H1 (cell line): ENCODE results near the gene UQCC5. TPM values are rescaled to one million over a fixed set of nuclear protein-coding genes. Genes with fewer than 3 reads are reported as not detected.
A peak's percentile ranks its signal among the peaks of the same experiment; 100 is the strongest.

Source experiments
- CTCF ChIA-PET: fragments of 300-600 bp; sonication (Branson Sonifier 250); formaldehyde crosslinking; loops from one replicate; lab custom pipeline; 2021; ENCODE audit not compliant: partially characterized antibody; lab: Charles Lee
- POLR2A ChIA-PET: fragments of 300-600 bp; sonication (Branson Sonifier 250); formaldehyde crosslinking; loops from one replicate; lab custom pipeline; 2021; ENCODE audit warnings: inconsistent platforms; ENCODE audit not compliant: partially characterized antibody; lab: Charles Lee
- DNase-seq, 2 experiments: peaks; one replicate each; pipeline versions ENCODE4 v3.0.0 to v3.0.0-alpha.2; 2010 to 2022; ENCODE audit warnings: low spot score in 2 of 2, low read depth in 1 of 2, mixed read lengths in 1 of 2
- FAIRE-seq: peaks from 2 replicates; lab custom pipeline; 2011; peaks lifted over from hg19 to GRCh38; lab: Jason Lieb, UNC
- H2AFZ ChIP-seq: 2 replicates; pipeline ENCODE4 v1.8.1; 2012; ENCODE audit warnings: low read length, inconsistent platforms
- H2AK5ac ChIP-seq: 2 replicates; pipeline ENCODE4 v1.6.1; 2013; ENCODE audit warnings: low read depth, low read length
- H2BK120ac ChIP-seq: replicated peaks from 2 replicates; pipeline ENCODE3; 2013; ENCODE audit warnings: low read depth, low read length, inconsistent platforms
- H2BK12ac ChIP-seq: 2 replicates; pipeline ENCODE4 v1.6.1; 2013; ENCODE audit warnings: low read depth, low read length
- H2BK15ac ChIP-seq: 2 replicates; pipeline ENCODE4 v1.6.1; 2013; ENCODE audit warnings: low read length
- H2BK20ac ChIP-seq: 2 replicates; pipeline ENCODE4 v1.6.1; 2013; ENCODE audit warnings: low read length
- H2BK5ac ChIP-seq: 2 replicates; pipeline ENCODE4 v1.6.1; 2013; ENCODE audit warnings: low read depth, low read length
- H3K14ac ChIP-seq: 2 replicates; pipeline ENCODE4 v1.6.1; 2013; ENCODE audit warnings: inconsistent platforms; ENCODE audit not compliant: insufficient read length
- H3K18ac ChIP-seq: 2 replicates; pipeline ENCODE4 v1.6.1; 2013; ENCODE audit warnings: low read length; ENCODE audit errors: extremely low read depth
- H3K23ac ChIP-seq: 2 replicates; pipeline ENCODE4 v1.6.1; 2013; ENCODE audit warnings: inconsistent platforms; ENCODE audit not compliant: insufficient read length
- H3K23me2 ChIP-seq: 2 replicates; pipeline ENCODE4 v1.6.1; 2013; ENCODE audit warnings: low read depth, low read length
- H3K27ac ChIP-seq: 2 replicates; pipeline ENCODE4 v1.6.1; 2011; ENCODE audit warnings: low read depth, low read length, inconsistent platforms
- H3K27me3 ChIP-seq, 4 experiments: replicated peaks in 1 of 4; 1 replicate in 1 of 4; 2 replicates in 3 of 4; pipeline versions ENCODE4 v1.6.1 to v1.8.1; 2011 to 2013; ENCODE audit warnings: low read length in 3 of 4, mild to moderate bottlenecking in 3 of 4, inconsistent platforms in 2 of 4, mixed read lengths in 2 of 4, moderate library complexity in 1 of 4; ENCODE audit not compliant: control insufficient read depth in 3 of 4, insufficient read depth in 3 of 4; ENCODE audit errors: extremely low read depth in 1 of 4
- H3K36me3 ChIP-seq, 4 experiments: 2 replicates each; pipeline versions ENCODE4 v1.6.1 to v1.8.1; 2011 to 2013; ENCODE audit warnings: mild to moderate bottlenecking in 4 of 4, low read length in 3 of 4, moderate library complexity in 2 of 4, control low read depth in 1 of 4, inconsistent platforms in 1 of 4; ENCODE audit not compliant: insufficient read depth in 4 of 4, control insufficient read depth in 2 of 4
- H3K4ac ChIP-seq: replicated peaks from 2 replicates; pipeline ENCODE3; 2013; ENCODE audit warnings: low read length, low read depth, mixed read lengths, inconsistent platforms; ENCODE audit not compliant: insufficient read length
- H3K4me1 ChIP-seq, 4 experiments: replicated peaks in 1 of 4; 1 replicate in 1 of 4; 2 replicates in 3 of 4; pipeline versions ENCODE4 v1.6.1 to v1.8.1; 2011 to 2013; ENCODE audit warnings: low read length in 3 of 4, inconsistent platforms in 2 of 4, mixed read lengths in 1 of 4; ENCODE audit not compliant: insufficient read depth in 4 of 4, control insufficient read depth in 3 of 4
- H3K4me2 ChIP-seq, 2 experiments: 2 replicates each; pipeline versions ENCODE4 v1.6.1 to v1.8.1; 2011 to 2013; ENCODE audit warnings: low read depth in 2 of 2, low read length in 2 of 2, control low read depth in 1 of 2, inconsistent platforms in 1 of 2, mild to moderate bottlenecking in 1 of 2; ENCODE audit not compliant: insufficient read depth in 1 of 2
- H3K4me3 ChIP-seq, 4 experiments: fragments of 200-600, 300-600 bp in 1 of 4; sonication (generic), shearing (Covaris generic), sonication (Bioruptor Twin) in 1 of 4; 2 replicates each; pipeline versions ENCODE4 v1.5.1 to v1.8.1; 2011 to 2016; ENCODE audit warnings: low read length in 4 of 4, low read depth in 3 of 4, control low read depth in 2 of 4, inconsistent platforms in 2 of 4, mild to moderate bottlenecking in 2 of 4, mixed read lengths in 1 of 4, moderate library complexity in 1 of 4; ENCODE audit not compliant: insufficient read depth in 2 of 4; ENCODE audit errors: extremely low read depth in 1 of 4
- H3K56ac ChIP-seq: replicated peaks from 2 replicates; pipeline ENCODE3; 2013; ENCODE audit warnings: low read depth, mild to moderate bottlenecking, mixed read lengths, low read length, inconsistent platforms; ENCODE audit not compliant: insufficient read length
- H3K79me1 ChIP-seq: 2 replicates; pipeline ENCODE4 v1.6.1; 2013; ENCODE audit warnings: low read depth, low read length, control low read depth
- H3K79me2 ChIP-seq, 2 experiments: 2 replicates each; pipeline versions ENCODE4 v1.6.1 to v1.8.1; 2012 to 2013; ENCODE audit warnings: low read length in 2 of 2, mild to moderate bottlenecking in 2 of 2, inconsistent platforms in 1 of 2; ENCODE audit not compliant: insufficient read depth in 2 of 2, control insufficient read depth in 1 of 2
- H3K9ac ChIP-seq, 4 experiments: replicated peaks in 1 of 4; 1 replicate in 1 of 4; 2 replicates in 3 of 4; pipeline versions ENCODE4 v1.6.1 to v1.8.1; 2011 to 2013; ENCODE audit warnings: low read depth in 3 of 4, low read length in 3 of 4, control low read depth in 2 of 4, mild to moderate bottlenecking in 2 of 4, moderate library complexity in 2 of 4, inconsistent platforms in 1 of 4; ENCODE audit errors: extremely low read depth in 1 of 4
- H3K9me3 ChIP-seq, 2 experiments: 2 replicates each; pipeline versions ENCODE4 v1.6.1 to v1.8.1; 2012 to 2013; ENCODE audit warnings: mild to moderate bottlenecking in 2 of 2, moderate library complexity in 2 of 2, control low read depth in 1 of 2, inconsistent platforms in 1 of 2, low read depth in 1 of 2, low read length in 1 of 2, mixed read lengths in 1 of 2; ENCODE audit not compliant: insufficient read depth in 2 of 2
- H4K20me1 ChIP-seq, 2 experiments: replicated peaks in 1 of 2; 2 replicates each; pipeline versions ENCODE3 to v1.8.1; 2011 to 2013; ENCODE audit warnings: inconsistent platforms in 2 of 2, low read length in 2 of 2, mild to moderate bottlenecking in 1 of 2; ENCODE audit not compliant: insufficient read depth in 2 of 2, control insufficient read depth in 1 of 2
- H4K5ac ChIP-seq: 2 replicates; pipeline ENCODE4 v1.6.1; 2013; ENCODE audit warnings: low read length, low read depth, mixed read lengths, inconsistent platforms; ENCODE audit not compliant: insufficient read length
- H4K8ac ChIP-seq: 2 replicates; pipeline ENCODE4 v1.8.0; 2013; ENCODE audit warnings: mild to moderate bottlenecking, moderate library complexity, low read length, inconsistent platforms; ENCODE audit not compliant: insufficient read depth; ENCODE audit errors: extremely low read depth
- H4K91ac ChIP-seq: replicated peaks from 2 replicates; pipeline ENCODE3; 2013; ENCODE audit warnings: low read length, mixed read lengths, inconsistent platforms; ENCODE audit not compliant: insufficient read length
- ATF3 ChIP-seq: IDR thresholded peaks from 2 replicates; pipeline ENCODE4 v1.6.1; 2011; ENCODE audit warnings: low read depth, mild to moderate bottlenecking, low read length; ENCODE audit not compliant: insufficient read depth
- BRCA1 ChIP-seq: IDR thresholded peaks from 2 replicates; pipeline ENCODE4 v1.6.1; 2012; ENCODE audit warnings: low read depth, low read length, improper control_type of control experiment
- CBX8 ChIP-seq: fragments of 300-800, 300-1000 bp; sonication (generic); IDR thresholded peaks from 2 replicates; pipeline ENCODE4 v1.7.1; 2016; ENCODE audit warnings: low read depth, low read length, borderline replicate concordance
- SIRT6 ChIP-seq: IDR thresholded peaks from one replicate; pipeline ENCODE4 v1.7.1; 2012; ENCODE audit warnings: low read length, inconsistent platforms
- ZNF274 ChIP-seq: IDR thresholded peaks from 2 replicates; pipeline ENCODE4 v1.7.0; 2012; ENCODE audit warnings: low read length, borderline replicate concordance; ENCODE audit errors: extremely low read depth
- WGBS, 2 experiments: shearing (Covaris generic) in 1 of 2; methylation state at CpG; one replicate each; pipeline versions ENCODE4 v1.1.6 to v1.1.7; 2013 to 2015; ENCODE audit warnings: low lambda C conversion rate in 2 of 2, mixed read lengths in 2 of 2, inconsistent platforms in 1 of 2, low coverage in 1 of 2, missing lambda C conversion rate in 1 of 2; ENCODE audit not compliant: insufficient replicate concordance in 2 of 2, insufficient coverage in 1 of 2, insufficient read length in 1 of 2; ENCODE audit errors: extremely low coverage in 1 of 2, missing lambda C conversion rate in 1 of 2; 5-methylcytosine and 5-hydroxymethylcytosine counted together
- polyA plus RNA-seq, 7 experiments: library from polyadenylated mRNA; depleted of rRNA in 3 of 7; stranded (reverse) in 5 of 7; unstranded in 2 of 7; fragments of >200 nt in 5 of 7; fragments of 200-250 nt in 2 of 7; gene quantifications; 1 replicate in 5 of 7; 2 replicates in 1 of 7; 4 replicates in 1 of 7; pipeline versions ENCODE4 v1.2.1 to v1.2.3, GENCODE V29; 2011 to 2013; ENCODE audit warnings: missing spikeins in 2 of 7, mixed read lengths in 2 of 7
- total RNA-seq: library from RNA; stranded (reverse); fragmentation: NEBNext Ultra II Directional; extraction: Animal tissue kit (Norgen Biotek cat#: 25700); gene quantifications from 2 replicates; pipeline ENCODE4 v1.2.1, GENCODE V29; 2021

The UQCC5 gene
- total and polyA plus RNA-seq, 2 of the 8 experiments (the other 6 are each of a cell fraction or from before 2014, with no cell fraction given), result 35.0 to 37.7 TPM

GRCh38 chr3:52512105-52512504 is 24.3 kb upstream of the UQCC5 start:
- no peak overlapping the region for H3K27ac ChIP-seq
- H3K27me3 ChIP-seq, result no peaks in the 10 kb centered on the region
- H3K4me3 ChIP-seq, result no peak overlapping the region
- no peak overlapping the region for H3K18ac ChIP-seq
- H2AK5ac ChIP-seq, result no peak overlapping the region
- H3K4me2 ChIP-seq, result no peak overlapping the region
- H4K5ac ChIP-seq, result no peak overlapping the region
- 83% methylated on average over 8 of the region's 8 CpGs; no CpG with 5 or more reads in 1 of the 2 experiments for WGBS, 2 experiments
- H4K91ac ChIP-seq, result no peak overlapping the region
- H2BK5ac ChIP-seq, result no peak overlapping the region
- H4K20me1 ChIP-seq, result peaks cover 0 to 1% of the 10 kb centered on the region in 2 experiments
- H2BK15ac ChIP-seq, result 0 out of 2 replicates have a peak overlapping the region, but pooled peaks have one; percentile 61
- H3K36me3 ChIP-seq, result no peaks in the 10 kb centered on the region
- peaks cover 0 to 4% (median 0%) of the 10 kb centered on the region in 4 experiments; a peak in 1 of 7 replicates for H3K4me1 ChIP-seq
- 0 out of 2 replicates have a peak overlapping the region, but pooled peaks have one; percentile 3 for H2AFZ ChIP-seq
- H3K9me3 ChIP-seq, result no peaks in the 10 kb centered on the region
- DNase-seq, result no peak
- FAIRE-seq, result no peak
- H3K23me2 ChIP-seq, result no peaks in the 10 kb centered on the region
- ChIA-PET POLR2A (interaction anchor here (0.9 to 4.1 kb wide), 7 partner anchors 9 to 29 kb away, joined by 3 to 16 read pairs (median 4); no protein-coding TSS in a partner anchor), CTCF (interaction anchor here (0.7 to 3.5 kb wide), 9 partner anchors 10 to 105 kb away, joined by 3 to 12 read pairs (median 4); partner anchors contain the start of gene STAB1)
- H3K4ac ChIP-seq, result no peak overlapping the region
- no peak overlapping the region for H2BK20ac ChIP-seq
- H2BK12ac ChIP-seq, result no peak overlapping the region
- no peaks in the 10 kb centered on the region for H3K79me2 ChIP-seq
- no peak overlapping the region for H3K9ac ChIP-seq
- no peak overlapping the region for H3K23ac ChIP-seq
- H3K56ac ChIP-seq, result no peak overlapping the region
- H4K8ac ChIP-seq, result no peak overlapping the region
- no peak for TF ChIP-seq ATF3
- no peak for TF ChIP-seq CBX8
- no peak for TF ChIP-seq SIRT6
- no peak for TF ChIP-seq BRCA1
- no peak for TF ChIP-seq ZNF274
- H3K79me1 ChIP-seq, result no peaks in the 10 kb centered on the region
- no peak overlapping the region for H2BK120ac ChIP-seq
- H3K14ac ChIP-seq, result no peak overlapping the region
